Osteoblast (primary cell): Measurements from ENCODE around the gene CBLN4. TPM values are rescaled to one million over a fixed set of nuclear protein-coding genes. Genes with fewer than 3 reads are reported as not detected.

ENCODE experiments used
- DNase-seq: peaks from one replicate; pipeline ENCODE4 v3.0.0; 2011; ENCODE audit warnings: low spot score, mixed read lengths; ENCODE audit not compliant: insufficient read length; ENCODE audit errors: missing footprints
- H2AFZ ChIP-seq: 2 replicates; pipeline ENCODE4 v1.6.0; 2011; ENCODE audit warnings: mild to moderate bottlenecking, low read length
- H3K27ac ChIP-seq: 2 replicates; pipeline ENCODE4 v1.5.1; 2011; ENCODE audit warnings: mild to moderate bottlenecking, low read depth, low read length, moderate library complexity
- H3K27me3 ChIP-seq: 2 replicates; pipeline ENCODE4 v1.6.0; 2012; ENCODE audit warnings: mild to moderate bottlenecking, control low read depth, inconsistent platforms, low read length, moderate library complexity; ENCODE audit not compliant: insufficient read depth
- H3K36me3 ChIP-seq: 2 replicates; pipeline ENCODE4 v1.5.1; 2011; ENCODE audit warnings: mild to moderate bottlenecking, low read length, control low read depth, moderate library complexity; ENCODE audit not compliant: insufficient read depth
- H3K4me1 ChIP-seq: 2 replicates; pipeline ENCODE4 v1.5.1; 2011; ENCODE audit warnings: mild to moderate bottlenecking, low read length, control low read depth, moderate library complexity; ENCODE audit not compliant: insufficient read depth
- H3K4me2 ChIP-seq: 2 replicates; pipeline ENCODE4 v1.6.0; 2011; ENCODE audit warnings: mild to moderate bottlenecking, low read length; ENCODE audit not compliant: insufficient read depth
- H3K4me3 ChIP-seq: fragments of 200-600 bp; sonication (generic); 3 replicates; pipeline ENCODE4 v1.5.1; 2012; ENCODE audit warnings: mild to moderate bottlenecking, low read length, inconsistent platforms; ENCODE audit not compliant: insufficient read depth
- H3K79me2 ChIP-seq: 2 replicates; pipeline ENCODE4 v1.6.0; 2012; ENCODE audit warnings: mild to moderate bottlenecking, low read length, control low read depth, inconsistent platforms; ENCODE audit not compliant: insufficient read depth
- H3K9me3 ChIP-seq: 2 replicates; pipeline ENCODE4 v1.5.1; 2011; ENCODE audit warnings: low read depth, low read length, control low read depth
- H4K20me1 ChIP-seq: 2 replicates; pipeline ENCODE4 v1.6.0; 2012; ENCODE audit warnings: mild to moderate bottlenecking, low read length, control low read depth; ENCODE audit not compliant: insufficient read depth
- CTCF ChIP-seq: IDR thresholded peaks from 2 replicates; pipeline ENCODE4 v1.5.1; 2011; ENCODE audit warnings: mild to moderate bottlenecking, low read depth, low read length, moderate library complexity; ENCODE audit errors: extremely low read depth
- total RNA-seq: library from RNA; depleted of rRNA; stranded (reverse); fragments of >200 nt; gene quantifications from 2 replicates; pipeline ENCODE4 v1.2.3, GENCODE V29; 2012

The CBLN4 gene
- under 0.01 TPM in 1 of 2 replicates, not detected in the other for total RNA-seq

GRCh38 chr20:56005389-56005715 lies at the start of gene CBLN4:
Gene CBLN4 (minus strand): TSS chr20:56005519. CDS start chr20:56004171, 1,348 bp downstream.
- no peaks in the 10 kb centered on the region for H3K4me1 ChIP-seq
- H3K79me2 ChIP-seq = no peaks in the 10 kb centered on the region
- no peak within 1 kb of the TSS for H2AFZ ChIP-seq
- no peak for DNase-seq
- no peak for TF ChIP-seq CTCF
- no peaks in the 10 kb centered on the region for H3K27me3 ChIP-seq
- no peaks in the 10 kb centered on the region for H3K36me3 ChIP-seq
- no peak within 1 kb of the TSS for H3K4me2 ChIP-seq
- H3K9me3 ChIP-seq = no peaks in the 10 kb centered on the region
- no peak within 1 kb of the TSS for H3K27ac ChIP-seq
- no peak within 1 kb of the TSS for H3K4me3 ChIP-seq
- H4K20me1 ChIP-seq = no peaks in the 10 kb centered on the region

- Histone ChIP-seq H3K36me3 (no peaks in the 10 kb centered on the region), H3K4me1 (no peaks in the 10 kb centered on the region), H3K27me3 (no peaks in the 10 kb centered on the region), H3K27ac (no peak overlapping the region), H3K4me2 (no peak overlapping the region), H4K20me1 (no peaks in the 10 kb centered on the region), H3K4me3 (no peak overlapping the region), H3K9me3 (no peaks in the 10 kb centered on the region), H3K79me2 (no peaks in the 10 kb centered on the region), H2AFZ (no peak overlapping the region)
- DNase-seq = peak; percentile 61
- no peak for TF ChIP-seq CTCF
Measured at GRCh38 chr20:56043227-56043626, 37.9 kb upstream of the CBLN4 start.

- no peaks in the 10 kb centered on the region for H4K20me1 ChIP-seq
- no peaks in the 10 kb centered on the region for H3K36me3 ChIP-seq
- H2AFZ ChIP-seq = no peak overlapping the region
- no peak overlapping the region for H3K4me3 ChIP-seq
- peaks cover 7% of the 10 kb centered on the region for H3K9me3 ChIP-seq
- no peaks in the 10 kb centered on the region for H3K27me3 ChIP-seq
- TF ChIP-seq CTCF = no peak
- no peak overlapping the region for H3K4me2 ChIP-seq
- no peak for DNase-seq
- H3K27ac ChIP-seq = no peak overlapping the region
- no peaks in the 10 kb centered on the region for H3K79me2 ChIP-seq
- H3K4me1 ChIP-seq = no peaks in the 10 kb centered on the region
Measured at GRCh38 chr20:56032251-56032650, 26.9 kb upstream of the CBLN4 start.

GRCh38 chr20:56018716-56019115 lies 13.4 kb upstream of the CBLN4 start:
- H3K4me1 ChIP-seq = no peaks in the 10 kb centered on the region
- no peaks in the 10 kb centered on the region for H3K27me3 ChIP-seq
- H3K9me3 ChIP-seq = peaks cover 5% of the 10 kb centered on the region
- DNase-seq = no peak
- H4K20me1 ChIP-seq = no peaks in the 10 kb centered on the region
- H3K4me3 ChIP-seq = no peak overlapping the region
- TF ChIP-seq CTCF = no peak
- H3K79me2 ChIP-seq = no peaks in the 10 kb centered on the region
- no peak overlapping the region for H3K27ac ChIP-seq
- no peaks in the 10 kb centered on the region for H3K36me3 ChIP-seq
- no peak overlapping the region for H2AFZ ChIP-seq
- H3K4me2 ChIP-seq = no peak overlapping the region
